B cell (primary cell): Measurements from ENCODE around the gene CYP27B1.

ENCODE experiments used
- CTCF ChIP-seq: fragments of 200-600 bp; IDR thresholded peaks from one replicate; pipeline ENCODE4 v1.8.0; 2022; ENCODE audit warnings: antibody characterized with exemption, mild to moderate bottlenecking
- EZH2 ChIP-seq: IDR thresholded peaks from 2 replicates; pipeline ENCODE4 v1.6.1; 2012; ENCODE audit warnings: borderline replicate concordance, low read depth, mild to moderate bottlenecking, moderate library complexity, low read length; ENCODE audit not compliant: insufficient read depth, poor library complexity, severe bottlenecking

- TF ChIP-seq CTCF (no peak), EZH2 (no peak)
Measured at GRCh38 chr12:57726151-57726883, 40.6 kb downstream of the CYP27B1 start.
